Trophoblast cell (in vitro differentiated cells and primary cell): ENCODE results near the gene THSD4.

Experiments used
- DNase-seq, 2 donors: peaks; one replicate each; pipeline ENCODE4 v3.0.0-alpha.2; 2016
- H2AFZ ChIP-seq: 2 replicates; pipeline ENCODE4 v1.6.1; 2013; ENCODE audit warnings: low read length, moderate library complexity, mild to moderate bottlenecking; ENCODE audit not compliant: insufficient read depth, poor library complexity
- H2AK5ac ChIP-seq: 2 replicates; pipeline ENCODE4 v1.6.1; 2013; ENCODE audit warnings: mild to moderate bottlenecking, low read length
- H2BK120ac ChIP-seq: 2 replicates; pipeline ENCODE4 v1.6.1; 2013; ENCODE audit warnings: low read length, mild to moderate bottlenecking, moderate library complexity; ENCODE audit not compliant: insufficient read depth, poor library complexity
- H2BK12ac ChIP-seq: 2 replicates; pipeline ENCODE4 v1.6.1; 2013; ENCODE audit warnings: mild to moderate bottlenecking, low read length, moderate library complexity
- H2BK5ac ChIP-seq: 2 replicates; pipeline ENCODE4 v1.6.1; 2013; ENCODE audit warnings: low read length, low read depth, moderate library complexity, mild to moderate bottlenecking; ENCODE audit not compliant: poor library complexity
- H3K14ac ChIP-seq: 2 replicates; pipeline ENCODE4 v1.6.1; 2013; ENCODE audit warnings: mild to moderate bottlenecking, low read length
- H3K18ac ChIP-seq: 2 replicates; pipeline ENCODE4 v1.6.1; 2013; ENCODE audit warnings: mild to moderate bottlenecking, low read length
- H3K23ac ChIP-seq: 2 replicates; pipeline ENCODE4 v1.6.1; 2013; ENCODE audit warnings: low read length
- H3K27ac ChIP-seq: 2 replicates; pipeline ENCODE4 v1.5.1; 2013; ENCODE audit warnings: low read depth, mild to moderate bottlenecking, inconsistent platforms, low read length, moderate library complexity
- H3K27me3 ChIP-seq: 2 replicates; pipeline ENCODE4 v1.6.1; 2013; ENCODE audit warnings: inconsistent platforms, mild to moderate bottlenecking, low read length, moderate library complexity; ENCODE audit not compliant: insufficient read depth
- H3K36me3 ChIP-seq, 2 experiments: 1 replicate in 1 of 2; 2 replicates in 1 of 2; pipeline ENCODE4 v1.6.1; 2013; ENCODE audit warnings: low read length in 2 of 2, mild to moderate bottlenecking in 2 of 2, moderate library complexity in 1 of 2; ENCODE audit not compliant: insufficient read depth in 2 of 2, control insufficient read depth in 1 of 2
- H3K4ac ChIP-seq: 2 replicates; pipeline ENCODE4 v1.6.1; 2013; ENCODE audit warnings: low read depth, mild to moderate bottlenecking, low read length, moderate library complexity
- H3K4me1 ChIP-seq, 2 experiments: 1 replicate in 1 of 2; 2 replicates in 1 of 2; pipeline ENCODE4 v1.6.1; 2013; ENCODE audit warnings: low read length in 2 of 2, mild to moderate bottlenecking in 2 of 2, moderate library complexity in 1 of 2; ENCODE audit not compliant: insufficient read depth in 2 of 2, control insufficient read depth in 1 of 2
- H3K4me2 ChIP-seq: 2 replicates; pipeline ENCODE4 v1.6.1; 2013; ENCODE audit warnings: inconsistent platforms, mild to moderate bottlenecking, low read length, moderate library complexity
- H3K4me3 ChIP-seq: 2 replicates; pipeline ENCODE4 v1.5.1; 2013; ENCODE audit warnings: mild to moderate bottlenecking, low read depth, low read length, inconsistent platforms
- H3K79me1 ChIP-seq: one replicate; pipeline ENCODE4 v1.6.1; 2013; ENCODE audit warnings: low read length
- H3K79me2 ChIP-seq: 2 replicates; pipeline ENCODE4 v1.6.1; 2013; ENCODE audit warnings: low read length, mild to moderate bottlenecking; ENCODE audit not compliant: control insufficient read depth, insufficient read depth, poor library complexity
- H3K9ac ChIP-seq: 2 replicates; pipeline ENCODE4 v1.6.1; 2013; ENCODE audit warnings: mild to moderate bottlenecking, low read length
- H3K9me3 ChIP-seq: 2 replicates; pipeline ENCODE4 v1.6.1; 2013; ENCODE audit warnings: low read depth, mild to moderate bottlenecking, control low read depth, inconsistent platforms, low read length; ENCODE audit not compliant: insufficient read depth
- H4K12ac ChIP-seq: 2 replicates; pipeline ENCODE4 v1.6.1; 2013; ENCODE audit warnings: low read depth, mild to moderate bottlenecking, low read length, moderate library complexity
- H4K8ac ChIP-seq: 2 replicates; pipeline ENCODE4 v1.6.1; 2013; ENCODE audit warnings: low read depth, mild to moderate bottlenecking, low read length, moderate library complexity
- H4K91ac ChIP-seq: one replicate; pipeline ENCODE4 v1.6.1; 2013; ENCODE audit warnings: low read depth, mild to moderate bottlenecking, low read length, moderate library complexity
- WGBS: extraction: QIAGEN DNeasy Blood & Tissue Kit; methylation state at CpG from one replicate; pipeline ENCODE4 v1.1.7; 2013; ENCODE audit warnings: missing lambda C conversion rate; ENCODE audit not compliant: insufficient read length, insufficient coverage; ENCODE audit errors: extremely low coverage; 5-methylcytosine and 5-hydroxymethylcytosine counted together

The THSD4 gene

DNA sequence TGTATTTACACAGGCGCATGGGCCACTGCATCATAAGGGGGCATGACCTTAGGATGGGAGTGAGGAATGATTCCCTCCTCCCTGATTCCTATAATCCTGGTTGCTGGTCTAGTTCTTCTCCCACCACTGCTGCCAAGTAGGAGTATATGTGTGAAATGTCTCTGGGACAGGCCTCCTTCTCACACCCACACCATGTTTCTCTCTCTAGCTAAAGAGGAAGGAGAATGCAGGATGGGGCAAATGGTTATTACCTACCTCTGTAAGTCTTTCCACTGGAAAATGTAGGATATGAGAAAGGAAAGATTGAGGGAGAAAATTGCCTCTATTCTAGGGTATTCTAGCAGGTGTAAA lies 159.2 kb downstream of the THSD4 start:
- Histone ChIP-seq H3K4me3 (no peak overlapping the region), H3K18ac (no peak overlapping the region), H3K14ac (no peak overlapping the region), H3K27ac (no peak overlapping the region), H2BK12ac (peak overlapping the region; percentile 15), H2AK5ac (no peak overlapping the region), H3K9ac (no peak overlapping the region), H3K27me3 (peaks cover 2% of the 10 kb centered on the region), H4K8ac (no peak overlapping the region), H2AFZ (no peak overlapping the region), H3K79me2 (no peaks in the 10 kb centered on the region), H4K91ac (no peak overlapping the region), H2BK120ac (no peak overlapping the region), H3K4ac (no peak overlapping the region), H3K4me1 (peaks cover 2 to 14% of the 10 kb centered on the region in 2 experiments), H4K12ac (no peak overlapping the region), H3K36me3 (no peaks in the 10 kb centered on the region), H3K4me2 (no peak overlapping the region), H3K9me3 (no peaks in the 10 kb centered on the region), H3K79me1 (peaks cover 3% of the 10 kb centered on the region), H3K23ac (no peak overlapping the region), H2BK5ac (peak overlapping the region; percentile 2)
- DNase-seq = no peak
- WGBS = no CpG with 5 or more reads among the region's 1 CpG

GRCh38 chr15:71275098-71275497 lies 159.8 kb downstream of the THSD4 start:
- no CpG with 5 or more reads among the region's 3 CpGs for WGBS
- no peak overlapping the region for H4K12ac ChIP-seq

GRCh38 chr15:71275566-71276335 lies 160.5 kb downstream of the THSD4 start:
- Histone ChIP-seq H4K8ac (no peak overlapping the region), H3K27ac (no peak overlapping the region), H3K36me3 (no peaks in the 10 kb centered on the region), H3K9me3 (no peaks in the 10 kb centered on the region), H2BK120ac (no peak overlapping the region), H2BK12ac (peak overlapping the region; percentile 17), H3K14ac (peak overlapping the region; percentile 32), H3K79me1 (peaks cover 3% of the 10 kb centered on the region), H3K79me2 (no peaks in the 10 kb centered on the region), H2AK5ac (no peak overlapping the region), H2BK5ac (peak overlapping the region; percentile 33), H4K12ac (no peak overlapping the region), H3K27me3 (peaks cover 2% of the 10 kb centered on the region), H3K4me2 (no peak overlapping the region), H3K18ac (no peak overlapping the region), H4K91ac (peak overlapping the region; percentile 42), H3K4me3 (no peak overlapping the region), H3K4me1 (peaks cover 2 to 14% of the 10 kb centered on the region in 2 experiments), H3K4ac (no peak overlapping the region), H3K23ac (no peak overlapping the region), H3K9ac (no peak overlapping the region), H2AFZ (no peak overlapping the region)
- no CpG with 5 or more reads among the region's 9 CpGs for WGBS
- DNase-seq = peak; percentile 54 to 78

More at GRCh38 chr15:71275098-71275497, 159.8 kb downstream of the THSD4 start:
- Histone ChIP-seq H2BK5ac (no peak overlapping the region), H2BK12ac (no peak overlapping the region), H3K4me2 (no peak overlapping the region), H3K79me1 (peaks cover 3% of the 10 kb centered on the region), H4K91ac (no peak overlapping the region), H2AK5ac (no peak overlapping the region), H3K9ac (no peak overlapping the region), H3K9me3 (no peaks in the 10 kb centered on the region), H3K27ac (no peak overlapping the region), H3K79me2 (no peaks in the 10 kb centered on the region), H3K4ac (no peak overlapping the region), H3K36me3 (no peaks in the 10 kb centered on the region), H3K23ac (no peak overlapping the region), H4K8ac (no peak overlapping the region), H3K27me3 (peaks cover 2% of the 10 kb centered on the region), H3K4me1 (peaks cover 2 to 14% of the 10 kb centered on the region in 2 experiments), H3K18ac (no peak overlapping the region), H2AFZ (no peak overlapping the region), H2BK120ac (no peak overlapping the region), H3K14ac (no peak overlapping the region), H3K4me3 (no peak overlapping the region)
- peak; percentile 27 to 48 for DNase-seq

DNA sequence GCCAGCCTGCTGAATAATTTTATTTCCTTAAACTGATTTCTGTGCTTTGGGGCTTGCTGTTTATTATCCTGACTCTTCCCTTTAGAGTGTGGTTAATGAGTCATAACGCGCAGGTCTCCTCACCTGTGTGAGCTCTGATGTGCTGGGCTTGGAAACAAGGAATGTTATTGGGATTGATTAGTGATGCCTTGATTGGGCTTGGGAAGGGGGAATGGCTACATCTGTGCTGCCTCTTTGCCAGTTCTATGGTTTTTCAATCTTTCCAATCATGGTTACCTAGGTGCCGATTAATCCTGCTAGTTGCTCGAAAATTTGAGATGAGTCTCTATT lies 161.0 kb downstream of the THSD4 start:
- no peak overlapping the region for H2AFZ ChIP-seq
- WGBS = no CpG with 5 or more reads among the region's 4 CpGs
- H3K36me3 ChIP-seq = no peaks in the 10 kb centered on the region
- H3K14ac ChIP-seq = no peak overlapping the region
- peaks cover 3% of the 10 kb centered on the region for H3K79me1 ChIP-seq
- no peak overlapping the region for H4K12ac ChIP-seq
- H3K4ac ChIP-seq = no peak overlapping the region
- no peak overlapping the region for H3K4me2 ChIP-seq
- no peak overlapping the region for H4K91ac ChIP-seq
- H2AK5ac ChIP-seq = no peak overlapping the region
- H3K27ac ChIP-seq = no peak overlapping the region
- no peak overlapping the region for H3K9ac ChIP-seq
- no peak overlapping the region for H4K8ac ChIP-seq
- H3K79me2 ChIP-seq = no peaks in the 10 kb centered on the region
- no peak overlapping the region for H3K4me3 ChIP-seq
- H3K23ac ChIP-seq = no peak overlapping the region
- H3K4me1 ChIP-seq = peaks cover 2 to 14% of the 10 kb centered on the region in 2 experiments
- peaks cover 2% of the 10 kb centered on the region for H3K27me3 ChIP-seq
- no peak overlapping the region for H2BK12ac ChIP-seq
- H2BK120ac ChIP-seq = no peak overlapping the region
- H3K18ac ChIP-seq = no peak overlapping the region
- DNase-seq = peak in 1 of 2 donors; percentile 32
- H2BK5ac ChIP-seq = no peak overlapping the region
- no peaks in the 10 kb centered on the region for H3K9me3 ChIP-seq
